ENCODE results near the gene ANAPC2.

GRCh38 chr9:137149942-137150616 lies 38.3 kb downstream of the ANAPC2 start:
- TF ChIP-seq CTCF (IDR thresholded peaks at IDR 0.05) = no peak
- TF ChIP-seq POLR2A (IDR thresholded peaks at IDR 0.05) = no peak
- TF ChIP-seq EP300 (IDR thresholded peaks at IDR 0.05) = no peak

All from ovary (tissue), 3 donors.